HepG2 (cell line): ENCODE results near the gene BPIFB2. TPM values are rescaled to one million over a fixed set of nuclear protein-coding genes. Genes with fewer than 3 reads are reported as not detected.

ENCODE experiments used
- AGO2 ChIP-seq: fragments of 200-400 bp; formaldehyde crosslinking; optimal IDR thresholded peaks from 2 replicates; pipeline ENCODE3; 2017; ENCODE audit warnings: mild to moderate bottlenecking, low read depth, low read length, moderate library complexity
- ISL2 ChIP-seq: sonication (generic); formaldehyde crosslinking; IDR thresholded peaks from 2 replicates; pipeline ENCODE4 v1.5.0; 2020; ENCODE audit warnings: missing genetic modification reagents
- MAFF ChIP-seq: IDR thresholded peaks from 2 replicates; pipeline ENCODE4 v1.6.1; 2011; ENCODE audit warnings: low read depth, low read length, improper control_type of control experiment
- SOX6 ChIP-seq, 2 experiments: fragments of 450-650 bp in 1 of 2; sonication (generic) in 1 of 2; formaldehyde crosslinking in 1 of 2; IDR thresholded peaks; 2 replicates each; pipeline versions ENCODE4 v1.4.0 to v1.6.1; 2017 to 2020; ENCODE audit warnings: antibody characterized with exemption in 1 of 2, mild to moderate bottlenecking in 1 of 2, missing genetic modification reagents in 1 of 2
- U2AF1 ChIP-seq: fragments of 200-400 bp; formaldehyde crosslinking; optimal IDR thresholded peaks from 2 replicates; pipeline ENCODE3; 2017; ENCODE audit warnings: mild to moderate bottlenecking, low read depth, low read length
- ZNF263 ChIP-seq: sonication (generic); formaldehyde crosslinking; IDR thresholded peaks from 2 replicates; pipeline ENCODE4 v1.4.0; 2020; ENCODE audit warnings: missing genetic modification reagents
- ZNF333 ChIP-seq: sonication (generic); formaldehyde crosslinking; IDR thresholded peaks from 2 replicates; pipeline ENCODE4 v1.4.0; 2020; ENCODE audit warnings: mild to moderate bottlenecking, missing genetic modification reagents, borderline replicate concordance
- ZNF510 ChIP-seq: sonication (generic); formaldehyde crosslinking; IDR thresholded peaks from 2 replicates; pipeline ENCODE4 v1.4.0; 2020; ENCODE audit warnings: low read depth, mild to moderate bottlenecking, missing genetic modification reagents
- ZNF761 ChIP-seq: sonication (generic); formaldehyde crosslinking; conservative IDR thresholded peaks from 2 replicates; pipeline ENCODE4 v1.4.0; 2020; ENCODE audit warnings: mild to moderate bottlenecking, missing genetic modification reagents
- polyA plus RNA-seq, 8 experiments: library from polyadenylated mRNA; depleted of rRNA in 3 of 8; stranded (reverse) in 7 of 8; unstranded in 1 of 8; fragments of >200 nt; fragmentation: Illumina TruSeq in 4 of 8; extraction: Trizol in 4 of 8; gene quantifications; 2 replicates each; pipeline versions ENCODE4 v1.2.1 to v1.2.3, GENCODE V29; 2011 to 2016; ENCODE audit warnings: low read depth in 4 of 8, missing spikeins in 1 of 8, mixed read lengths in 1 of 8; ENCODE audit not compliant: insufficient read depth in 1 of 8
- total RNA-seq, 5 experiments: library from RNA; depleted of rRNA; stranded (reverse); fragments of >200 nt; fragmentation: Illumina TruSeq; extraction: Trizol; gene quantifications; 2 replicates each; pipeline ENCODE4 v1.2.3, GENCODE V29; 2016; ENCODE audit warnings: low read depth in 1 of 5
- TF ChIP-seq, protein P1 (sequence below): sonication (generic); formaldehyde crosslinking; IDR thresholded peaks from 2 replicates; pipeline ENCODE4 v1.5.1; 2020; ENCODE audit warnings: mild to moderate bottlenecking, missing genetic modification reagents, borderline replicate concordance
- TF ChIP-seq, protein P2 (sequence below): sonication (generic); formaldehyde crosslinking; IDR thresholded peaks from 2 replicates; pipeline ENCODE4 v1.5.0; 2020; ENCODE audit warnings: mild to moderate bottlenecking, missing genetic modification reagents
- TF ChIP-seq, protein P3 (sequence below): sonication (generic); formaldehyde crosslinking; IDR thresholded peaks from 2 replicates; pipeline ENCODE4 v1.4.0; 2020; ENCODE audit warnings: mild to moderate bottlenecking, missing genetic modification reagents
- TF ChIP-seq, protein P4 (sequence below): sonication (generic); formaldehyde crosslinking; IDR thresholded peaks from 2 replicates; pipeline ENCODE4 v1.9.0; 2022; ENCODE audit warnings: missing genetic modification reagents, mild to moderate bottlenecking, borderline replicate concordance

Gene BPIFB2
- total and polyA plus RNA-seq, 2 of the 13 experiments (the other 11 are each of a cell fraction or from before 2014, with no cell fraction given) = 54.5 to 902 TPM

- TF ChIP-seq, protein P1, sequence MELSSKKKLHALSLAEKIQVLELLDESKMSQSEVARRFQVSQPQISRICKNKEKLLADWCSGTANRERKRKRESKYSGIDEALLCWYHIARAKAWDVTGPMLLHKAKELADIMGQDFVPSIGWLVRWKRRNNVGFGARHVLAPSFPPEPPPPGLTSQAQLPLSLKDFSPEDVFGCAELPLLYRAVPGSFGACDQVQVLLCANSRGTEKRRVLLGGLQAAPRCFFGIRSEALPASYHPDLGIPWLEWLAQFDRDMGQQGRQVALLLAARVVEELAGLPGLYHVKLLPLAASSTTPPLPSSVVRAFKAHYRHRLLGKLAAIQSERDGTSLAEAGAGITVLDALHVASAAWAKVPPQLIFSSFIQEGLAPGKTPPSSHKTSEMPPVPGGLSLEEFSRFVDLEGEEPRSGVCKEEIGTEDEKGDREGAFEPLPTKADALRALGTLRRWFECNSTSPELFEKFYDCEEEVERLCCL = no peak
- TF ChIP-seq, protein P2, sequence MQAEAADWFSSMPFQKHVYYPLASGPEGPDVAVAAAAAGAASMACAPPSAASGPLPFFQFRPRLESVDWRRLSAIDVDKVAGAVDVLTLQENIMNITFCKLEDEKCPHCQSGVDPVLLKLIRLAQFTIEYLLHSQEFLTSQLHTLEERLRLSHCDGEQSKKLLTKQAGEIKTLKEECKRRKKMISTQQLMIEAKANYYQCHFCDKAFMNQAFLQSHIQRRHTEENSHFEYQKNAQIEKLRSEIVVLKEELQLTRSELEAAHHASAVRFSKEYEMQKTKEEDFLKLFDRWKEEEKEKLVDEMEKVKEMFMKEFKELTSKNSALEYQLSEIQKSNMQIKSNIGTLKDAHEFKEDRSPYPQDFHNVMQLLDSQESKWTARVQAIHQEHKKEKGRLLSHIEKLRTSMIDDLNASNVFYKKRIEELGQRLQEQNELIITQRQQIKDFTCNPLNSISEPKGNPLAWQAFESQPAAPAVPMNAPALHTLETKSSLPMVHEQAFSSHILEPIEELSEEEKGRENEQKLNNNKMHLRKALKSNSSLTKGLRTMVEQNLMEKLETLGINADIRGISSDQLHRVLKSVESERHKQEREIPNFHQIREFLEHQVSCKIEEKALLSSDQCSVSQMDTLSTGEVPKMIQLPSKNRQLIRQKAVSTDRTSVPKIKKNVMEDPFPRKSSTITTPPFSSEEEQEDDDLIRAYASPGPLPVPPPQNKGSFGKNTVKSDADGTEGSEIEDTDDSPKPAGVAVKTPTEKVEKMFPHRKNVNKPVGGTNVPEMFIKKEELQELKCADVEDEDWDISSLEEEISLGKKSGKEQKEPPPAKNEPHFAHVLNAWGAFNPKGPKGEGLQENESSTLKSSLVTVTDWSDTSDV (CRISPR knock-in tag) = peak; percentile 64; the same call in 1 of the 2 replicates
- no peak for TF ChIP-seq SOX6 (IDR thresholded peaks at IDR 0.05)
- no peak for TF ChIP-seq SOX6 (CRISPR knock-in tag; IDR thresholded peaks at IDR 0.05)
- 0 out of 2 replicates have a peak, but pooled peaks have one; percentile 14 for TF ChIP-seq MAFF
- TF ChIP-seq ISL2 = no peak
- TF ChIP-seq ZNF263 (CRISPR knock-in tag) = 0 out of 2 replicates have a peak, but pooled peaks have one; percentile 36
- TF ChIP-seq, protein P3, sequence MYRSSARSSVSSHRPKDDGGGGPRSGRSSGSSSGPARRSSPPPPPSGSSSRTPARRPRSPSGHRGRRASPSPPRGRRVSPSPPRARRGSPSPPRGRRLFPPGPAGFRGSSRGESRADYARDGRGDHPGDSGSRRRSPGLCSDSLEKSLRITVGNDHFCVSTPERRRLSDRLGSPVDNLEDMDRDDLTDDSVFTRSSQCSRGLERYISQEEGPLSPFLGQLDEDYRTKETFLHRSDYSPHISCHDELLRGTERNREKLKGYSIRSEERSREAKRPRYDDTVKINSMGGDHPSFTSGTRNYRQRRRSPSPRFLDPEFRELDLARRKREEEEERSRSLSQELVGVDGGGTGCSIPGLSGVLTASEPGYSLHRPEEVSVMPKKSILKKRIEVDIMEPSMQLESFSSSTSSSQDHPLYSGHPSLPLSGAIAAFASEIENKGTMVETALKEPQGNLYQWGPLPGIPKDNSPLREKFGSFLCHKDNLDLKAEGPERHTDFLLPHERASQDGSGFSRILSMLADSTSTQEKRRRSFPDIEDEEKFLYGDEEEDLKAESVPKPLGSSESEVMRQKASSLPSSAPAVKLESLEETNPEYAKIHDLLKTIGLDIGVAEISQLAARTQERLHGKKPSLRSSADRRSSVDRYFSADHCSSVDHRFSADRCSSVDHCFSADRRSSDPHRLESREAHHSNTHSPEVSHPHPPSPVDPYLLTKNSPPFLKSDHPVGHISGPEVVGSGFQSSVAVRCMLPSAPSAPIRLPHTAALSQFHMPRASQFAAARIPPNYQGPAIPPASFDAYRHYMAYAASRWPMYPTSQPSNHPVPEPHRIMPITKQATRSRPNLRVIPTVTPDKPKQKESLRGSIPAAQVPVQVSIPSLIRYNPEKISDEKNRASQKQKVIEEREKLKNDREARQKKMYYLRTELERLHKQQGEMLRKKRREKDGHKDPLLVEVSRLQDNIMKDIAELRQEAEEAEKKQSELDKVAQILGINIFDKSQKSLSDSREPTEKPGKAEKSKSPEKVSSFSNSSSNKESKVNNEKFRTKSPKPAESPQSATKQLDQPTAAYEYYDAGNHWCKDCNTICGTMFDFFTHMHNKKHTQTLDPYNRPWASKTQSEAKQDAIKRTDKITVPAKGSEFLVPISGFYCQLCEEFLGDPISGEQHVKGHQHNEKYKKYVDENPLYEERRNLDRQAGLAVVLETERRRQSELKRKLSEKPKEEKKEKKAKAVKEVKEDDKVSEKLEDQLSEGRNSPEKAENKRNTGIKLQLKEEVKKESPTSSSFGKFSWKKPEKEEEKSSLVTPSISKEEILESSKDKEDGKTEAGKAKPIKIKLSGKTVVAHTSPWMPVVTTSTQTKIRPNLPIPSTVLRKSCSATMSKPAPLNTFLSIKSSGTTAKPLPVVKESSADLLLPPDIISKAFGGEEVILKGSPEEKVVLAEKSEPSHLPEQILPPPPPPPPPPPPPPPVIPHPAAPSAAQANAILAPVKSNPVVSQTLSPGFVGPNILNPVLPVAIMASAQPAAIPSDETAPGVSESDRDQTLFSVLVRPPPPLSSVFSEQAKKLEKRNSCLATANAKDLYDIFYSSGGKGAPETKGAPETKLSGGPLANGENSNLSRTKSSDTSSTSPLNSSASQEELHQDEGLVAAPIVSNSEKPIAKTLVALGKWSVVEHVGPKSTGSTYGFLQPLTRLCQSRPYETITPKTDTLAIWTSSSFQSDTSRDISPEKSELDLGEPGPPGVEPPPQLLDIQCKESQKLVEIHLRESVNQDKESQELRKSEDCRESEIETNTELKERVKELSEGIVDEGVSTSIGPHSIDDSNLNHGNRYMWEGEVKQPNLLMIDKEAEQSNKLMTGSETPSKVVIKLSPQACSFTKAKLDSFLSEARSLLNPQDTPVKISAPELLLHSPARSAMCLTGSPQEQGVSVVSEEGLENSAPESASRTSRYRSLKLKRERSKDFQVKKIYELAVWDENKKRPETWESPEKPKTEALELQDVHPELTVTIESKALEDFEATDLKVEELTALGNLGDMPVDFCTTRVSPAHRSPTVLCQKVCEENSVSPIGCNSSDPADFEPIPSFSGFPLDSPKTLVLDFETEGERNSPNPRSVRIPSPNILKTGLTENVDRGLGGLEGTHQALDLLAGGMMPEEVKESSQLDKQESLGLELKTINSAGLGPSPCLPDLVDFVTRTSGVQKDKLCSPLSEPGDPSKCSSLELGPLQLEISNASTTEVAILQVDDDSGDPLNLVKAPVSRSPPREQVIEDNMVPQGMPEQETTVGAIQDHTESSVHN (CRISPR knock-in tag) = 0 out of 2 replicates have a peak, but pooled peaks have one; percentile 42
- no peak for TF ChIP-seq AGO2
- TF ChIP-seq ZNF761 (CRISPR knock-in tag) = no peak
- TF ChIP-seq, protein P4, sequence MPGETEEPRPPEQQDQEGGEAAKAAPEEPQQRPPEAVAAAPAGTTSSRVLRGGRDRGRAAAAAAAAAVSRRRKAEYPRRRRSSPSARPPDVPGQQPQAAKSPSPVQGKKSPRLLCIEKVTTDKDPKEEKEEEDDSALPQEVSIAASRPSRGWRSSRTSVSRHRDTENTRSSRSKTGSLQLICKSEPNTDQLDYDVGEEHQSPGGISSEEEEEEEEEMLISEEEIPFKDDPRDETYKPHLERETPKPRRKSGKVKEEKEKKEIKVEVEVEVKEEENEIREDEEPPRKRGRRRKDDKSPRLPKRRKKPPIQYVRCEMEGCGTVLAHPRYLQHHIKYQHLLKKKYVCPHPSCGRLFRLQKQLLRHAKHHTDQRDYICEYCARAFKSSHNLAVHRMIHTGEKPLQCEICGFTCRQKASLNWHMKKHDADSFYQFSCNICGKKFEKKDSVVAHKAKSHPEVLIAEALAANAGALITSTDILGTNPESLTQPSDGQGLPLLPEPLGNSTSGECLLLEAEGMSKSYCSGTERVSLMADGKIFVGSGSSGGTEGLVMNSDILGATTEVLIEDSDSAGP (CRISPR knock-in tag) = peak; percentile 38; the same call in 1 of the 2 replicates
- TF ChIP-seq ZNF333 (CRISPR knock-in tag) = no peak
- TF ChIP-seq U2AF1 = no peak
- no peak for TF ChIP-seq ZNF510
Observed at GRCh38 chr20:32960849-32961731, 46.4 kb upstream of the BPIFB2 start (continued).
